A673 (cell line): ENCODE results near the gene DDX51.

Experiments
- EZH2 ChIP-seq: fragments of 200-600 bp; sonication (generic); IDR thresholded peaks from 2 replicates; pipeline ENCODE4 v1.6.1; 2017; ENCODE audit warnings: borderline replicate concordance, low read depth, mild to moderate bottlenecking, mixed read lengths, antibody characterized with exemption, low read length; ENCODE audit not compliant: poor library complexity, severe bottlenecking
- TF ChIP-seq, protein P1 (sequence below): fragments of 300-800, 200-600 bp; sonication (generic); conservative IDR thresholded peaks from 2 replicates; pipeline ENCODE4 v1.5.1; 2017; ENCODE audit warnings: low read depth, mild to moderate bottlenecking, antibody characterized with exemption, low read length, moderate library complexity, mixed read lengths

DNA sequence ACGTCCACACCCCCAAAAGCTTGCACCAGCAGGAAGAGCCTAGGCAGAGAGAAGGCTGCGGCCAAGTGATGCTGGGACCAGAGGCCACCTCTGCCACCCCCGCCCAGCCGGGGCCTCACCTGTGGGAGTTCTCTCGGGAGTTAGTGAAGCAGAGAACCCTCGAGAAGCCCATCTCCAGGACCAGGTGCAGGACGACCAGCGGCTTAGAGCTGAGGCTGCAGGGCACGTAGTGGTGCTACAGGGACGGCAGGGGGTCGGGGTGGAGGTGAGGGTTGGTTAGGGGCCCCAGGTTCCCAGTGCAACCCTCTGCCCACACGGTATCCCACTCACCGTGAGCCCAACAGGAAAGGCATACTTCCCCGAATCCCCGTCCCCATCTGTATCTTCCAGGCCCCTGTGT, 3.6 kb downstream of the DDX51 start:
- TF ChIP-seq, protein P1, sequence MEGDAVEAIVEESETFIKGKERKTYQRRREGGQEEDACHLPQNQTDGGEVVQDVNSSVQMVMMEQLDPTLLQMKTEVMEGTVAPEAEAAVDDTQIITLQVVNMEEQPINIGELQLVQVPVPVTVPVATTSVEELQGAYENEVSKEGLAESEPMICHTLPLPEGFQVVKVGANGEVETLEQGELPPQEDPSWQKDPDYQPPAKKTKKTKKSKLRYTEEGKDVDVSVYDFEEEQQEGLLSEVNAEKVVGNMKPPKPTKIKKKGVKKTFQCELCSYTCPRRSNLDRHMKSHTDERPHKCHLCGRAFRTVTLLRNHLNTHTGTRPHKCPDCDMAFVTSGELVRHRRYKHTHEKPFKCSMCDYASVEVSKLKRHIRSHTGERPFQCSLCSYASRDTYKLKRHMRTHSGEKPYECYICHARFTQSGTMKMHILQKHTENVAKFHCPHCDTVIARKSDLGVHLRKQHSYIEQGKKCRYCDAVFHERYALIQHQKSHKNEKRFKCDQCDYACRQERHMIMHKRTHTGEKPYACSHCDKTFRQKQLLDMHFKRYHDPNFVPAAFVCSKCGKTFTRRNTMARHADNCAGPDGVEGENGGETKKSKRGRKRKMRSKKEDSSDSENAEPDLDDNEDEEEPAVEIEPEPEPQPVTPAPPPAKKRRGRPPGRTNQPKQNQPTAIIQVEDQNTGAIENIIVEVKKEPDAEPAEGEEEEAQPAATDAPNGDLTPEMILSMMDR, result no peak
- no peak for TF ChIP-seq EZH2
